Fibroblast of lung (primary cell): ENCODE results near the gene KRT84. TPM values are rescaled to one million over a fixed set of nuclear protein-coding genes. Genes with fewer than 3 reads are reported as not detected.

Experiments
- DNase-seq, 2 donors: peaks; one replicate each; pipeline versions ENCODE4 v3.0.0 to v3.0.0-alpha.2; 2010; ENCODE audit warnings: low read depth in 2 of 2
- H2AFZ ChIP-seq: 2 replicates; pipeline ENCODE4 v1.5.1; 2012; ENCODE audit warnings: low read length, control low read depth, inconsistent platforms
- H3K27ac ChIP-seq: 2 replicates; pipeline ENCODE4 v1.5.1; 2011; ENCODE audit warnings: low read length, control low read depth; ENCODE audit not compliant: insufficient read depth
- H3K27me3 ChIP-seq: 2 replicates; pipeline ENCODE4 v1.5.1; 2011; ENCODE audit warnings: mild to moderate bottlenecking, low read length; ENCODE audit not compliant: control insufficient read depth, insufficient read depth
- H3K36me3 ChIP-seq: 2 replicates; pipeline ENCODE4 v1.5.1; 2011; ENCODE audit warnings: low read length; ENCODE audit not compliant: control insufficient read depth, insufficient read depth
- H3K4me1 ChIP-seq: 2 replicates; pipeline ENCODE4 v1.5.1; 2011; ENCODE audit warnings: low read length; ENCODE audit not compliant: control insufficient read depth, insufficient read depth; ENCODE audit errors: extremely low read depth
- H3K4me2 ChIP-seq: 2 replicates; pipeline ENCODE4 v1.5.1; 2011; ENCODE audit warnings: low read length, control low read depth; ENCODE audit not compliant: insufficient read depth; ENCODE audit errors: extremely low read depth
- H3K4me3 ChIP-seq, 4 experiments: fragments of 200-600 bp in 1 of 4; sonication (generic) in 1 of 4; replicated peaks in 1 of 4; 2 replicates each; pipeline ENCODE4 v1.5.1; 2011 to 2016; ENCODE audit warnings: low read length in 4 of 4, low read depth in 3 of 4, mild to moderate bottlenecking in 3 of 4, control low read depth in 2 of 4, inconsistent platforms in 1 of 4, mixed read lengths in 1 of 4; ENCODE audit not compliant: insufficient read depth in 1 of 4; ENCODE audit errors: control extremely low read depth in 1 of 4
- H3K79me2 ChIP-seq: 2 replicates; pipeline ENCODE4 v1.5.1; 2012; ENCODE audit warnings: mild to moderate bottlenecking, low read length, inconsistent platforms; ENCODE audit not compliant: control insufficient read depth, insufficient read depth
- H3K9ac ChIP-seq: 2 replicates; pipeline ENCODE4 v1.5.1; 2011; ENCODE audit warnings: mild to moderate bottlenecking, low read length, control low read depth; ENCODE audit not compliant: insufficient read depth
- H3K9me3 ChIP-seq: 2 replicates; pipeline ENCODE4 v1.5.1; 2012; ENCODE audit warnings: low read depth, low read length; ENCODE audit not compliant: control insufficient read depth, insufficient read depth
- H4K20me1 ChIP-seq: 2 replicates; pipeline ENCODE4 v1.5.1; 2011; ENCODE audit warnings: low read length; ENCODE audit not compliant: control insufficient read depth, insufficient read depth; ENCODE audit errors: extremely low read depth
- CTCF ChIP-seq, 2 donors: IDR thresholded peaks in 1 of 2; conservative IDR thresholded peaks in 1 of 2; 1 replicate in 1 of 2; 2 replicates in 1 of 2; pipeline ENCODE4 v1.5.1; 2011 to 2012; ENCODE audit warnings: low read length in 2 of 2, control low read depth in 1 of 2, inconsistent platforms in 1 of 2, low read depth in 1 of 2, mild to moderate bottlenecking in 1 of 2
- EZH2 ChIP-seq: IDR thresholded peaks from 2 replicates; pipeline ENCODE4 v1.5.1; 2012; ENCODE audit warnings: low read length, control low read depth, mild to moderate bottlenecking; ENCODE audit errors: missing control alignments
- polyA plus RNA-seq, 2 donors: library from polyadenylated mRNA; depleted of rRNA in 1 of 2; stranded (reverse) in 1 of 2; unstranded in 1 of 2; fragments of >200 nt; gene quantifications; 2 replicates each; pipeline ENCODE4 v1.2.1, GENCODE V29; 2011 to 2012; ENCODE audit warnings: missing spikeins in 1 of 2
- total RNA-seq: library from RNA; depleted of rRNA; stranded (reverse); fragments of >200 nt; gene quantifications from 2 replicates; pipeline ENCODE4 v1.2.1, GENCODE V29; 2014

KRT84 gene
- total and polyA plus RNA-seq, 2 donors (not counting 1 experiment from before 2014, with no cell fraction given): not detected

DNA sequence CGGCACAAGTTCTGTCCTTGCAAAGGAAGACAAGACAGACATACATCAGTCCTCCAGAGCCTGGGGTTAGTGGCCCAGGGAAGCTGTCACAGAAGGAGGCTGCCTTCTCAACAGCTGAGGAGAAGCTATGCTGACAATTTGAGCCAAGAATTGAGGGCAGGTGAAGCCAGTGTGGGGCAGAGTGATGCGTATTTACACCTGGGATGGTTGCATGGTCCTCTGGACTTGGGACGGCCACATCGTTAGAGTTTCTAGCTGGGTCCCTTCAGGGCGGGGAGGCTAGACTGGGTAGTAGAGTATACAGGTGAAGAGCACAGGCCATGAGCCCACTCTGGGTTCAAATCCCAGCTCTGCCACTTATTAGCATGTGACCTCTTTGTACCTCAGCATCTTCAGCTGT is 34.7 kb downstream of the KRT84 start:
- TF ChIP-seq EZH2 (no peak), CTCF (conservative IDR thresholded peaks at IDR 0.05 in 1 of 2, IDR thresholded peaks at IDR 0.05 in 1 of 2; ENCODE audit: low read depth in 1 of 2, low read length in 2 of 2) (no peak)
- Histone ChIP-seq H3K9ac (no peak overlapping the region), H2AFZ (no peak overlapping the region), H3K27me3 (peaks cover 12% of the 10 kb centered on the region), H4K20me1 (no peaks in the 10 kb centered on the region), H3K4me2 (no peak overlapping the region), H3K27ac (no peak overlapping the region), H3K4me1 (no peaks in the 10 kb centered on the region), H3K9me3 (no peaks in the 10 kb centered on the region), H3K79me2 (no peaks in the 10 kb centered on the region), H3K4me3 (no peak overlapping the region), H3K36me3 (no peaks in the 10 kb centered on the region)
- DNase-seq: no peak

DNA sequence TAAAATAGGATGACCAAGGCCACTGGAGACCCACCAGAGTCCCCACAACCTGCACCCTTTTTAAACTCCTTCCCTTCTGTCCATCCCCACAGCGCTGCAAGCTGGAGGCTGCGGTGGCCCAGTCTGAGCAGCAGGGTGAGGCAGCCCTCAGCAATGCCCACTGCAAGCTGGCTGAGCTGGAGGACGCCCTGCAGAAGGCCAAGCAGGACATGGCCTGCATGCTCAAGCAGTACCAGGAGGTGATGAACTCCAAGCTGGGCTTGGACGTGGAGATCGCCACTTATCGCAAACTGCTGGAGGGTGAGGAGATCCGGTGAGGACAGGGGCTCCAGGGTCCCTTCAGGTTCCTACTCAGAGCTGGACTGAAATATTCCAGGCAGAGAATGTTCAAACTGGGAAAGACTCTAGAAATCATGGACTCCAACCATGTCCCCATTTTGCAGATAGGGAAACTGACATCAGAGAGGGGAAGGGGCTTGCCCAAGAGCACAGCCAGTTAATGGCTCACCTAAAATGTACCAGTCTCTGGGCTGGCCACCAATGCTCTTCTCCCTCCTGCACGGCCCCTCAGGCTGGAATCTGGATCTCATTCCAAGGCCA is 35.3 kb downstream of the KRT84 start:
- no peak overlapping the region for H3K27ac ChIP-seq
- H3K36me3 ChIP-seq: no peaks in the 10 kb centered on the region
- no peaks in the 10 kb centered on the region for H3K79me2 ChIP-seq
- no peaks in the 10 kb centered on the region for H3K9me3 ChIP-seq
- DNase-seq: no peak
- H2AFZ ChIP-seq: no peak overlapping the region
- H3K9ac ChIP-seq: no peak overlapping the region
- H3K4me1 ChIP-seq: no peaks in the 10 kb centered on the region
- no peak overlapping the region for H3K4me2 ChIP-seq
- H3K27me3 ChIP-seq: peaks cover 12% of the 10 kb centered on the region
- no peaks in the 10 kb centered on the region for H4K20me1 ChIP-seq
- no peak for TF ChIP-seq CTCF (conservative IDR thresholded peaks at IDR 0.05 in 1 of 2, IDR thresholded peaks at IDR 0.05 in 1 of 2; ENCODE audit: low read depth in 1 of 2, low read length in 2 of 2)
- TF ChIP-seq EZH2: no peak
- H3K4me3 ChIP-seq: no peak overlapping the region

GRCh38 chr12:52349196-52349595 is 36.3 kb downstream of the KRT84 start:
- Histone ChIP-seq H3K9ac (no peak overlapping the region), H3K4me1 (no peaks in the 10 kb centered on the region), H2AFZ (no peak overlapping the region), H3K79me2 (no peaks in the 10 kb centered on the region), H3K4me2 (no peak overlapping the region), H3K27me3 (peaks cover 12% of the 10 kb centered on the region), H3K36me3 (no peaks in the 10 kb centered on the region), H4K20me1 (no peaks in the 10 kb centered on the region), H3K4me3 (no peak overlapping the region), H3K27ac (no peak overlapping the region), H3K9me3 (no peaks in the 10 kb centered on the region)
- peak in 1 of 2 donors; percentile 42 for DNase-seq
- no peak for TF ChIP-seq EZH2
- TF ChIP-seq CTCF (conservative IDR thresholded peaks at IDR 0.05 in 1 of 2, IDR thresholded peaks at IDR 0.05 in 1 of 2; ENCODE audit: low read depth in 1 of 2, low read length in 2 of 2): no peak
